Mucosa of stomach (tissue), 1 donor: ENCODE measurements around the gene NDUFS8.

Experiments
- H3K27me3 ChIP-seq: one replicate; pipeline ENCODE4 v1.7.0; 2013; ENCODE audit warnings: mild to moderate bottlenecking, low read length; ENCODE audit not compliant: control insufficient read depth, insufficient read depth
- H3K36me3 ChIP-seq: one replicate; pipeline ENCODE4 v1.7.0; 2013; ENCODE audit warnings: low read length; ENCODE audit not compliant: control insufficient read depth, insufficient read depth
- H3K4me1 ChIP-seq: one replicate; pipeline ENCODE4 v1.7.0; 2013; ENCODE audit warnings: mild to moderate bottlenecking, low read length; ENCODE audit not compliant: control insufficient read depth, insufficient read depth
- H3K4me3 ChIP-seq: one replicate; pipeline ENCODE4 v1.7.0; 2013; ENCODE audit warnings: low read length
- H3K9ac ChIP-seq: one replicate; pipeline ENCODE4 v1.7.0; 2013; ENCODE audit warnings: mild to moderate bottlenecking, low read length, moderate library complexity
- H3K9me3 ChIP-seq: one replicate; pipeline ENCODE4 v1.7.0; 2013; ENCODE audit warnings: mild to moderate bottlenecking, low read length, moderate library complexity; ENCODE audit not compliant: control insufficient read depth
- donor health status: Pancreatic carcinoma.

Gene NDUFS8

DNA sequence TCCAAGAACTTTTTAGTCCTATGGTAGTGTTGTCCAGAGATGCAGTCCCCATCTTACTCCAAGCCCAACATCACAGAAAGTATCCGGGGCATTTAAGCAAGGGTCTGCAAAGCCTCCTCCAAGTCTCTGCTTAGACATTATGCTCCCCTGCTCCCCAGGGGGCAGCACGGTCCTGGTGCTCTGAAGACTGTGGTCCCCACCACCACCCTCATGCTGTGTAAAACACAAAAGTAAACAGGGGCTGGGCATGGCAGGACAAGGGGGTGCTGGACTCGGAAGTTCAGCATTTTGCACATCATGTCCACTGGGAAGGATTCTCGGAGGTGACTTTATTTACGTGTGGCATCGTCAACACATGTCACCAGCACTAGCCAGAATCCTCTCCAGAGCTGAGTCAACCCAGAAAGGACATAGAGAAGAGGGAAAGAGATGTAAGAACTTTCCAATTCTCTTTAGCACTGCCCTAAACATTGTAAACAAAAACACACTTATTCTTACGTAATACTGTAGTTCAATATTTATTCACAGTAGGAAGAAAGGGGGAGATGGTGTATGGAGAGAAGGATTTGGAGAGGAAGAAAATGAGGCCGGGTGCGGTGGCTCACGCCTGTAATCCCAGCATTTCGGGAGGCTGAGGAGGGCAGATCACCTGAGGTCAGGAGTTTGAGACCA, 46.0 kb downstream of the NDUFS8 start:
- no peaks in the 10 kb centered on the region for H3K36me3 ChIP-seq
- no peaks in the 10 kb centered on the region for H3K9me3 ChIP-seq
- H3K9ac ChIP-seq, result no peak overlapping the region
- H3K27me3 ChIP-seq, result no peaks in the 10 kb centered on the region
- peaks cover 9% of the 10 kb centered on the region for H3K4me1 ChIP-seq
- no peak overlapping the region for H3K4me3 ChIP-seq

DNA sequence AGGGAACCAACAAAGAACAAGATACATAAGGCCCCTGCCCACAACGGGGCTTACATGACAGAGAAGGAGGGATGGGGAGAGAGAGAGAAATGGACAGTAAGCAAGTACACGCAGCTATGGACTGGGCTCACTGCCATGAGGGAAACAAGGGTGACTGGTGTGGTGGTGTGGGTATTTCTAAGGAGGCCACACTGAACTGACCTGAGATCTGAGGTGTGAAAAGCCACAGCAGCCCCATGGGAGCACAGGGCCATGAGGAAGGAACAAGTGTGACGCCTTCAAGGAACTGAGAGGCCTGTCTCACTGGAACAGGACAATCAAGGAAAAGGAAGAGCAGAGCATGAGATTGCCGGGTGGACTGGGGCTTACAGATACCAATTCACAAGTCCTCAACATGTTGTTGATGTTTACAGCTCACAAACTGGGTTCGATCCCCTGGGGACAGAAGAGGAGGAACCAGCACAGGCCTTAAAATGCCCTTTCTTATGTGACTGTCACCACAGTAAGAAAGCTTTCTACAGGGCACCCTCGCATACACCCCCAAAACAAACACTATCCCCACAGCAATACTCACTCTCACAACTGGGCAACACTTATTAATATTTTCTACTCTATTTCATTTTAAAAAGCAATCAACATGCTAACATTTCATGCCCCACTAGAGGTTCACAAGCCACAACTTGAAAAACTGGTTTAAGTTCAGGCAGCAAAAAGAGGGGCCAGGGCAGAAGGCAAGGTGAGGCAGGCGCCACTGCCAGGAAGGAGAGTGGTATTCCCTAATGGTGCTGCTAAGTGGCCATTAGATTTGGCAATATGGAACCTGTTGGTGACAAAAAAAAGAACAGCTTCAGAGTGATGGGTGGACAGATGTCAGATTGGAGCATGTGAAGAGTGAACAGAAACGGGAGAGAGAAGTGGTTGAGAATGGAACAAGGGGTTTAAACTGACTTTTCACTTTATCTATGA, 47.4 kb downstream of the NDUFS8 start:
- no peaks in the 10 kb centered on the region for H3K9me3 ChIP-seq
- H3K4me3 ChIP-seq, result no peak overlapping the region
- H3K4me1 ChIP-seq, result peaks cover 12% of the 10 kb centered on the region
- no peak overlapping the region for H3K9ac ChIP-seq
- no peaks in the 10 kb centered on the region for H3K27me3 ChIP-seq
- H3K36me3 ChIP-seq, result no peaks in the 10 kb centered on the region

DNA sequence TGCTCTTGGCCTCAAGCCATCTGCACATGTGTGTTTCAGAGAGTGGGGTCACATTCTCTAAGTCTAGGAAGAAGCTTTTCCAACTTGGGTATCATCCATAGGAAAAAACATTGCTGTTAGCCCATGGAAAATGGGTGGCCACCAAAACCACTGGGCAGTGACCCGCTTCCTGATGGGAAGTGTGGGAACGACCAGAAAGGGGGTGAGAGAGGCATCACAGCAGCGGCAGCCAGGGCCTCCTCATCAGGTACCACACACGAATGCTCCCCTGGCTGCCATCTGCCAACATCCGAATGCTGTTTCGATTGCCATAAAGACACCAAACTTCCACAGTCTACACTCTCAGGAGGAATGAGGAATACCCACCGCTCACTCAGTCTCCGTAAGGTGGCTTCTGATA, 50.4 kb downstream of the NDUFS8 start:
- Histone ChIP-seq H3K9me3 (no peaks in the 10 kb centered on the region), H3K4me1 (peaks cover 16% of the 10 kb centered on the region), H3K4me3 (no peak overlapping the region), H3K27me3 (no peaks in the 10 kb centered on the region), H3K36me3 (no peaks in the 10 kb centered on the region), H3K9ac (no peak overlapping the region)

DNA sequence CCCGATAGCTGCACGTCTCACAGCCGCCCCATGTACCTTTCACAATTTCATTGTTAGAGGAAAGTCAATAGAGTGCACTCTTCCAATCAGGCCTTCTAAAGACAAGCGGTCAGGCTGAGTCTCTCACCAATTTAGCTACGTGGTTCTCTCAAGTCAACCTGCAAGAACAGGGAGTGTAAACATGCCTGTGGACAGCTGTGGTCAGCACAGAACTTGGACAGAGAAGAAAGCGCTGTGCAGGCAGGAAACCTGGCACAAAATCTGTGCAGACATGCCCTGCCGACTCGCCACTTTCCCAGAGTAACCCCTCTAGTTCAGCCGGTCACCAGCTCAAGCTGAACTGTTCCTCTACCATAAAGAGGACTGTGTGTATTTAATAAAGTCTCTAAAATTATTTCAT, 51.2 kb downstream of the NDUFS8 start:
- no peaks in the 10 kb centered on the region for H3K9me3 ChIP-seq
- H3K9ac ChIP-seq, result no peak overlapping the region
- H3K27me3 ChIP-seq, result no peaks in the 10 kb centered on the region
- no peak overlapping the region for H3K4me3 ChIP-seq
- H3K4me1 ChIP-seq, result peaks cover 16% of the 10 kb centered on the region
- no peaks in the 10 kb centered on the region for H3K36me3 ChIP-seq

DNA sequence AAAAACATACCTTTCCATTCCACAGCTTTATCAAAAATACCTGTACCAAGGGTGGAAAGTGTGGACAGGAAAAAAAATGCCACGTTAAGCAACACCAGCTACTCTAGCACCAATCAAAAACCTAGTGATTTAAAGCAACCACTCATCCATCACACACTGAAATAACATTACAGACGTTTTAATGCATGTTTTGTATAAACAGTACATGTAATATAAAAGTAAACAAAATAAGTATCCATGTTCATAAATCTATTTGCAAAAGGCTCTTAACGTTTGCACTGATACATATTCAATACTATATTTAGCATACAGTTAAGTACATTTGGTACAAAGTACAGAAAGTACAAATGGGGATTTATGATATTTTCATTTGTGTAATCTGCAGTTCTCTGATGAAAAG, 52.0 kb downstream of the NDUFS8 start:
- Histone ChIP-seq H3K27me3 (no peaks in the 10 kb centered on the region), H3K4me1 (peaks cover 16% of the 10 kb centered on the region), H3K9ac (no peak overlapping the region), H3K9me3 (no peaks in the 10 kb centered on the region), H3K4me3 (no peak overlapping the region), H3K36me3 (no peaks in the 10 kb centered on the region)

DNA sequence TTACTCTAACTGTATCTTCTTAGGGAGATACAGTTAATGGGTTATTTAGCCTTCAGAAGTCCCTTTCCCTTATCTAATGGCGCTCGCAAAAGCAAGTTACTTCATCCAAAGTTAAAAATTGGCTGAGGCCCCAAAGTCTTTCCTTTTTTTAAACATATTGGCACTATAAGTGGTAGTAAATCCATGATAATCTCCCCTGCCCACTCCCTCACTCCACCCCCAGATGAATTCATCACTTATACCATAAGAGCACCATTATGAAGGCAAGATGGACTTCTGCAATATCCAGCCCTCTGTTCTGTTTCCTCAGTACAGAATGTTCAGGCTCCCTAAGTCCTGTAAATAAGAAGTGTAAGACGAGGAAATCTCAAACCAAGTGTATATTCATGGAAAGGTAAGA, 53.0 kb downstream of the NDUFS8 start:
- Histone ChIP-seq H3K4me3 (no peak overlapping the region), H3K9ac (no peak overlapping the region), H3K4me1 (peaks cover 7% of the 10 kb centered on the region), H3K27me3 (no peaks in the 10 kb centered on the region), H3K9me3 (no peaks in the 10 kb centered on the region), H3K36me3 (no peaks in the 10 kb centered on the region)
